Caki2 (cell line): ENCODE data around the gene DNAL4. TPM values are rescaled to one million over a fixed set of nuclear protein-coding genes. Genes with fewer than 3 reads are reported as not detected.

Experiments
- DNase-seq: peaks from one replicate; pipeline ENCODE4 v3.0.0-alpha.2; 2015; ENCODE audit warnings: low read depth
- in situ Hi-C: cut with HindIII; loops from 2 replicates; pipeline ENCODE4 v1.10.0; 2016; ENCODE audit warnings: low sequenced_read_pairs, low pct_unique_long_range_greater_than_20kb, mixed read lengths
- total RNA-seq: library from RNA; depleted of rRNA; stranded (reverse); fragments of >200 nt; shearing (Covaris generic); gene quantifications from 2 replicates; pipeline ENCODE4 v1.2.3, GENCODE V29; 2014; ENCODE audit warnings: low replicate concordance; rRNA removed

The DNAL4 gene
- 48.0 and 49.9 TPM in 2 replicates for total RNA-seq

- DNase-seq, result peak; percentile 98
- in situ Hi-C loops, result no loop called here
These were observed at the start of gene DNAL4 for GRCh38 chr22:38793721-38794466. TSS of gene DNAL4 (minus strand) at chr22:38794143. CDS start at chr22:38782731, 11,412 bp downstream.

GRCh38 chr22:38843201-38843656 lies 49.3 kb upstream of the DNAL4 start:
- DNase-seq, result peak; percentile 69
- in situ Hi-C loops, result no loop called here

GRCh38 chr22:38842512-38843200 lies 48.7 kb upstream of the DNAL4 start:
- in situ Hi-C loops, result no loop called here
- no peak for DNase-seq

GRCh38 chr22:38841635-38842034 lies 47.7 kb upstream of the DNAL4 start:
- in situ Hi-C loops, result no loop called here
- no peak for DNase-seq

- no peak for DNase-seq
- in situ Hi-C loops, result no loop called here
These were observed 47.3 kb upstream of the DNAL4 start for GRCh38 chr22:38841211-38841610.

- in situ Hi-C loops, result no loop called here
- no peak for DNase-seq
These were observed 46.2 kb upstream of the DNAL4 start for GRCh38 chr22:38840129-38840528.

GRCh38 chr22:38839686-38840085 lies 45.7 kb upstream of the DNAL4 start:
- in situ Hi-C loops, result no loop called here
- DNase-seq, result no peak

- in situ Hi-C loops, result no loop called here
- no peak for DNase-seq
These were observed 43.5 kb upstream of the DNAL4 start for GRCh38 chr22:38837414-38837928.

- in situ Hi-C loops, result no loop called here
- no peak for DNase-seq
These were observed 42.0 kb upstream of the DNAL4 start for GRCh38 chr22:38835888-38836301.

GRCh38 chr22:38834991-38835390 lies 41.0 kb upstream of the DNAL4 start:
- in situ Hi-C loops, result no loop called here
- no peak for DNase-seq

- in situ Hi-C loops, result no loop called here
- no peak for DNase-seq
These were observed 40.4 kb upstream of the DNAL4 start for GRCh38 chr22:38834215-38834953.

GRCh38 chr22:38833061-38833460 lies 39.1 kb upstream of the DNAL4 start:
- no peak for DNase-seq
- in situ Hi-C loops, result no loop called here

- in situ Hi-C loops, result no loop called here
- no peak for DNase-seq
These were observed 38.3 kb upstream of the DNAL4 start for GRCh38 chr22:38832005-38832978.

GRCh38 chr22:38831166-38831945 lies 37.4 kb upstream of the DNAL4 start:
- peak; percentile 83 for DNase-seq
- in situ Hi-C loops, result no loop called here

GRCh38 chr22:38830845-38831108 lies 36.8 kb upstream of the DNAL4 start:
- no peak for DNase-seq
- in situ Hi-C loops, result no loop called here

GRCh38 chr22:38830026-38830844 lies 36.3 kb upstream of the DNAL4 start:
- in situ Hi-C loops, result no loop called here
- DNase-seq, result no peak
